PFSK-1 (cell line): ENCODE measurements around the gene MLKL.

Experiments used
- FOXP2 ChIP-seq: optimal IDR thresholded peaks from 2 replicates; pipeline ENCODE3; 2011; ENCODE audit warnings: borderline replicate concordance, control low read depth, inconsistent platforms; ENCODE audit not compliant: insufficient read depth; ENCODE audit errors: extremely low read length, extremely low read depth
- POLR2AphosphoS5 ChIP-seq: IDR thresholded peaks from 2 replicates; pipeline ENCODE4 v1.6.1; 2012; ENCODE audit warnings: low read depth, mild to moderate bottlenecking, control low read depth, low read length, moderate library complexity
- REST ChIP-seq, 2 experiments: IDR thresholded peaks; 2 replicates each; pipeline versions ENCODE4 v1.6.1 to v1.8.0; 2011 to 2012; ENCODE audit warnings: low read depth in 2 of 2, low read length in 2 of 2, control low read depth in 1 of 2, inconsistent platforms in 1 of 2, mild to moderate bottlenecking in 1 of 2, moderate library complexity in 1 of 2; ENCODE audit not compliant: insufficient read depth in 1 of 2
- SIN3A ChIP-seq: IDR thresholded peaks from 2 replicates; pipeline ENCODE4 v1.6.1; 2012; ENCODE audit warnings: mild to moderate bottlenecking, low read length, moderate library complexity, borderline replicate concordance; ENCODE audit not compliant: insufficient read depth
- TAF1 ChIP-seq: IDR thresholded peaks from 2 replicates; pipeline ENCODE4 v1.6.1; 2012; ENCODE audit warnings: low read length, control low read depth, borderline replicate concordance; ENCODE audit not compliant: insufficient read depth

MLKL gene

DNA sequence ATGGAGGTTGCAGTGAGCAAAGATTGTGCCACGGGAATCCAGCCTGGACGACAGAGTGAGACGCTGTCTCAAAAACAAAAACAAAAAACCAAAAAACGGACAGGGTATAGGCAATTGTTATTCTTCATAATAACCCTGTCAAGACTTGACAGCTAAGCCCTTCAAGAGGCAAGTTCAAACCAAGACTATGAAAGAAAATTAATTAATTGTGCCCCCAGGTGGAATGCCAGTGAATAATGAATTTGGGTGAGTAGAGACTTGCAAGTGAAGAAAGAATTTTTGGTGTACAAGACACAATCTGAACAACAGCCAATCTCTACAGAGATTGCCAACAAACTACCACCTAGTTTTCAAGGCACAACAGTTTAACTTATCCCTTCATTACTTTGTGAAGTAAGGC lies 40.3 kb downstream of the MLKL start:
- TF ChIP-seq POLR2AphosphoS5 (no peak), SIN3A (no peak), REST (IDR thresholded peaks at IDR 0.05; ENCODE audit: insufficient read depth in 1 of 2, low read depth in 2 of 2, low read length in 2 of 2) (no peak), TAF1 (no peak), FOXP2 (no peak)

DNA sequence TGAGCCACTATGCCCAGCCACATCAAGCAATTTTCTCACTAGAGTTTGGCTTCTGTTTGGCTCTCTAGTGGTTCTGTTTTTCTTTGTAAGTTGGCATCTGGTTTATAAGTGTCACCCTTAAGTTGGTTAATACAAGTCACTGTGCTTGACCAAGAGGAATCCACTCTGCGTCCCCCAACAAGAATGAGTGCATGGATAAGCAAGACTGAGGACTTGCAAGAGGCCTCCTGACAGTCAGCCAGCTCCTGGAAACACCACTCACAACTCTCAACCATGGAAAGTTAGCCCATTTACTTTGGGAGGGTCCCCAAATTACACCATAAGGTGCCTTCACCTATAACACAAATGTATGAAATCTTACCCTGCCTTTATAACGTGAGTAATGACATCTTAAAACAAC lies 41.6 kb downstream of the MLKL start:
- TF ChIP-seq SIN3A (no peak), REST (IDR thresholded peaks at IDR 0.05; ENCODE audit: insufficient read depth in 1 of 2, low read depth in 2 of 2, low read length in 2 of 2) (no peak), POLR2AphosphoS5 (no peak), FOXP2 (no peak), TAF1 (no peak)

- TF ChIP-seq POLR2AphosphoS5, result no peak
- TF ChIP-seq FOXP2, result no peak
- TF ChIP-seq TAF1, result no peak
- TF ChIP-seq REST (IDR thresholded peaks at IDR 0.05; ENCODE audit: insufficient read depth in 1 of 2, low read depth in 2 of 2, low read length in 2 of 2), result no peak
- no peak for TF ChIP-seq SIN3A
These were observed 42.6 kb downstream of the MLKL start for GRCh38 chr16:74657870-74658642.

- TF ChIP-seq TAF1 (no peak), REST (IDR thresholded peaks at IDR 0.05; ENCODE audit: insufficient read depth in 1 of 2, low read depth in 2 of 2, low read length in 2 of 2) (no peak), SIN3A (no peak), FOXP2 (no peak), POLR2AphosphoS5 (no peak)
These were observed 46.1 kb downstream of the MLKL start for GRCh38 chr16:74654536-74655050.
